Stimulated activated naive CD4-positive, alpha-beta T cell (primary cell): Measurements from ENCODE around the gene ZBED1.
"Not testable (repeated sequence)": the region's sequence is repeated elsewhere in the genome, so short reads cannot be mapped to it uniquely, and the experiment has no call there.

Experiments used
- DNase-seq, 6 experiments: peaks; one replicate each; lab custom pipeline; 2025; lab: John Stamatoyannopoulos, UW

The ZBED1 gene

GRCh38 chrX:2497961-2498780 lies 2.6 kb downstream of the ZBED1 start:
- DNase-seq: no peak

DNA sequence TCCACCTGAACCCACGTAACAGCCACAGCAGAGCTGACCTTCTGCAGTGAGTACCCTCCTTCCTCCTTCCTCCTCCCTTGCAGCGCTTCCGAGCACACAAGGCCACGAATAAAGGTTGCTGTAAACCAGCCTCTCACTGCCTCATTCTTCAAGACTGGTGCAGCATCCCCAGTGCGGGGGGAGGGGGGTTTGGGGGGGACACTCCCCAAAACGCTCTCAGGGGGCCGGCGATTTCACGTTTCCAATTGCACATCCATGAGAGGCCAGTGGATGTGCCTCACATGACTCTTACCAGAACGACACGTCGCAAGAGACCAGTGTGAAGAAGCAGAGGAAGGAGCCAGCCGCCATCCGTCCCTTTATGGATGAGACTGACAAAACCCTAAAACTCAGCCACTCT lies 5.2 kb downstream of the ZBED1 start:
- DNase-seq: no peak

- DNase-seq: no peak
Measured at GRCh38 chrX:2492531-2493218, 8.1 kb downstream of the ZBED1 start.

DNA sequence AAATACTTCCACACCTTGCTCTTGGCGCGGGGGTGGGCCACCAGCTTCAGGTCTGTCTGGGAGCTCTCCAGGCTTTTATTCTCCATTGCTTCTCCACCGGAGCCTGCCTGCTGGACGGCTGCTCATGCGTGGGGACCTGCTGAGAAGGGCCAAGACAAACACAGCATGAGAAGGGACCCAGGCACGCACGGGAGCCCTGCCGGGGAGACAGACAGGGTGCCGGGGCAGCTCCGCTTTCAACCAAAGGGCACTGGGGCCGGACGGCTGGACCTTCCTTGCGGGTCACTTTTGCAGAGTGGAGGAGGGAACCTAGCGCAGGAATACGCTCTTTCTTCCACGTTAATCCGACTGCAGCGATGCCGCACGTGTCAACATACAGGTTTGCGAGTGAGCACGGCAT lies 10.1 kb downstream of the ZBED1 start:
- no peak for DNase-seq

GRCh38 chrX:2489446-2490445 lies 11.0 kb downstream of the ZBED1 start:
- no peak for DNase-seq

DNA sequence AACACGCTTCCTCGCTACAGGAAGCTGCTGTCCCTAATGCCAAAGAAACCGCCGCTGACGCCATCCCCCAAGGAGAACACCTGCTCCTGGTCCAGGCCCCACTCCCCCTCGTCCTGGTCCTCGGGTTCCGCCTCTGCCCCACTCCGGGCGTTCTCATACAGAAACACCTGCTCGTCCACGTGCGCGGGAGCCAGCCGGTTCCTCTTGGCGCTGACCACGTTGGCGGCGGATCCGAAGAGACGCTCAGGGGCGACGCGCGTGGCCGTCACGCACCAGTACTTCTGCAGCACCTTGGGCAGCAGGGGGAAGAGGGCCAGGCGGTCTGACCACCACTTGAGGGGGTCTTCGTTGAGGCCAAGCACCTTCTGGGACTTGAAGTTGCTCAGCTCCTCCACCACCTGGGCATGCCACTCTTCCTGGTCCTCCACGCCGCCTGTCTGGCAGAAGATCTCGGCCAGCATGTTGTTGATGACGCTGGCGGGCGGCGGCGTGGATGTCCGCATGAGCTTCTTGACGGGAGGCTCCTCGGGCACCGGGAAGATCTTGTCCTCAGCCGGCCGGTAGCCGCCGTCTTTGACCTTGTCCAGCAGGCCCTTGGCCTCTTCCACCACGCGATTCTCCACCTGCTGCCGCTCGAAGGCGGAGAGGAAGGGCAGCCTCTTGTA lies 12.0 kb downstream of the ZBED1 start:
- DNase-seq: no peak

- no peak for DNase-seq
Measured at GRCh38 chrX:2487366-2487765, 13.4 kb downstream of the ZBED1 start.

DNA sequence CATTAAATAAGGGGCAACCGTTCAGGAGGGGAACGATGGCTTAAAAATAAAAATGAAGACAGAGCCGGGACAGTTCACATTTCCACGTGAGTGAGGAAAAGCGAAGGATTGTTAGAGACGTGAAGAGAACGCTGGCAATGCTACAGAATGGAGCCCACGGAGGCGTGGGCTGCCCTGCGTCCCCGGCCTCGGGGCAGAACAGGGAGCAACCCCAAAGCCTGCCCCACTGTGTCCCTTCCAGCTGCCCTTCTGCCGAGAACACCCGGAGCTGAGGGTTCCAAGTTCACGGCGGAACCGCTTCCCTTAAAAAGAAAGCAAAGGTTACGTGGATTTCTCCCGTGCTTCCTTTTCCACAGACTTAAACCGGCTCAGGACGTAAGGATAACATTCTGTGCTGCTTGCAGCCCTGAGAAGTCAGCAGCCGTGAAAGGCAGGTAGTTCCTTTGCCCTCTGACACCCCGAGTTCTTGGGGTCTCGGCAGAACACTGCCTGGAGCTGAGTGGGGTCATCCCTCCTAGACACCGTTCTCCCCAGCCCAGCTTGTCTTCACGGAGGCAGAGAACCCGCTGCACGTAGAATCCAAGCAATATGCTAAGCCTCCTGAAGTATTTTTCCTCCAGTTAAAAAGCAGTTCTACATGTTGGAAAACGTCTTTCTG lies 14.2 kb downstream of the ZBED1 start:
- DNase-seq: no peak

GRCh38 chrX:2485789-2486345 lies 14.9 kb downstream of the ZBED1 start:
- no peak for DNase-seq

DNA sequence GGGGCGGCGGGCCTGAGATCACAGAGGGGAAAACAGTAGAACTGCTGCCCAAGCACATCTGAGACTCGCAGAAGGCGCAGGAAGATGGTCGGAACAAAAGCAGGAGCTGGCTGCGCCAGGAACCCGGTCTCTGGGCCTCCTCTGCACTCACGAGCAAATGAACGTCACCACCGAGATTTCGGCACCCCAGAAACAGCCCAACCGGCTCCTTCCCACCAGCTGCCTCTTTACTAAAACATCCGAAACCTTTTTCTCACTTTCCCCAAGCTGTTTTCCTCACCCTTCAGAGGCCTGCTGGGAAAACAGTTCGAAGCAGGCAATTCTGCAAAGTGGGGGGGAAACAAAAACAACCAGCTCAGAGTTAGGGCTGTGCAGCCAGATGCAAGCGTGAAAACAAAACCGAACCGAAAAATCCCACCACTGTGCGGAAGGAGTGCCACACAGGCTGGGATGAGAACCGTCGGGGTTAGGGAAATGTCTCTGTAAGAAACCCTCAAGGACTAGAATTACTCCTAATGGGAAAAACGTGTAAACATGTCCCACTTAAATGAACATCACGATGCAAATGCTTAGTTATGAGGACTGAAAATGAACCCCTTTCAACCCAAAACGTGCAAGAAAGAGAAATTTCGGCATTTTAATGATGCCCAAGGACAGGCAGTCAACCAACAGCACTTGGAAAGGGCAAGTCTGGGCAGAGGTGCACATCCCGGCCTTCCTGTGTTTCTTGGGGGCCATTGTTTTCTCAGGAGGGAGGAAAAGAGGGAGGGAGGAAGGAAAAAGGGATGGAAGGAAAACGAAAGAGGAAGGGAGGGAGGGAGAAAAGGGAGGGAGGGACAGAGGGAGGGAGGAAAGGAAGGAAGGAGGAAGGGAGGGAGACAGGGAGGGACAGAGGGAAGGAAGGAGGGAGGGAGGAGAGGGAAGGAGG lies 15.8 kb downstream of the ZBED1 start:
- no peak for DNase-seq

- no peak for DNase-seq
Measured at GRCh38 chrX:2484256-2484655, 16.5 kb downstream of the ZBED1 start.

DNA sequence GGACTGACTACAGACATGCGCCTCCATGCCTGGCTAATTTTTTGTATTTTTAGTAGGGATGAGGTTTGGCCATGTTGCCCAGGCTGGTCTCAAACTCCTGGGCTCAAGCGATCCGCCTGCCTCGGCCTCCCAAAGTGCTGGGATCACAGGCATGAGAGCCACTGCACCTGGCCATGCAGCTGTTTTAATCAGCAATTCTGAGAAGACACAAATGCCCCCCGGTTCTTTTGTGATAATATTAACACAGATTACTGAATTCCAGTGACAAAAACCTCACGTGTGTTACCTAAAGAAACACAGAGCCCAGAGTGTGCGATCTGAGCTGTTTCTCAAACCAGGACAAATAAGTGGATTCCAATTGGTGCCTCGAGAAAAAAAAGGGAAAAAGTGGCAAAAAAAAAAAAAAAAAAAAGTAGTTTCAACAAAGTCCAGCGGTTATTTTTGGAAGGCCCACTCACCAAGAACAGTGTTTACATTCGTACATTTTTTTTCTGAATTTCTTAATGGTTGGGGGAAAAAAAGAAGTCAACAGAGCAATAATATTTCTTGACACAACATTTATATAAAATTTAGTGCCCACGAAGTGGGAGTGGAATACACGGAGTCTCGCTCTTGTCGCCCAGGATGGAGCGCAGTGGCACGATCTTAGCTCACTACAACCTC lies 17.2 kb downstream of the ZBED1 start:
- DNase-seq: no peak

GRCh38 chrX:2481597-2481996 lies 19.2 kb downstream of the ZBED1 start:
- not testable (repeated sequence) for DNase-seq

DNA sequence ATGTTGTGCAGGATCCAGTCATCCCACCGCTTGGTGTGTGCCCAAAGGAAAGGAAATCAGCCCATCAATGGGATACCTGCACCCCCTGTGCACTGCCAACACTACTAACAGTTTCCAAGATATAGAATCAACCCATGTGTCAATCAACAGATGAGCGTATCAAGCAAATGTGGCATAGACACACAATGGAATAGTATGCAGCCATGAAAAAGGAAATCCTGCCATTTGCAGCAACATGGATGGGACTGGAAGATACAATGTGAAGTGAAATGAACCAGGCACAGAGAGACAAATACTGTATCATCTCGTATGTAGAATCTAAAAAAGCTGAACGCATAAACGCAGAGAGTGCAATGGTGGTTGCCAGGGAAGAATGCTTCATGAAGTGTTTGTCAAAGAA lies 20.8 kb downstream of the ZBED1 start:
- not testable (repeated sequence) for DNase-seq

DNA sequence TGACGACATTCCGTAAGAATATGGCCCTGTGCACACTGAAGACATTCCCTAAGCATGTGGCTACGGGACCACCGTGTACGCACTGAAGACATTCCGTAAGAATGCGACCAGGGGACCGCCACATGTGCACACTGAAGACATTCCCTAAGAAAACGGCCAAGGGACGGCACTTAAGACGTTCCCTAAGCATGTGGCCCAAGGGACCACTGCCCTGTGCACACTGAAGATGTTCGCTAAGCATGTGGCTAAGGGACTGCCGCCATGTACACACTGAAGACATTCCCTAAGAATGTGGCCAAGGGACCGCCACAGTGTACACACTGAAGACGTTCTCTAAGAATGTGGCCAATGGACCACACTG lies 21.4 kb downstream of the ZBED1 start:
- no peak for DNase-seq

DNA sequence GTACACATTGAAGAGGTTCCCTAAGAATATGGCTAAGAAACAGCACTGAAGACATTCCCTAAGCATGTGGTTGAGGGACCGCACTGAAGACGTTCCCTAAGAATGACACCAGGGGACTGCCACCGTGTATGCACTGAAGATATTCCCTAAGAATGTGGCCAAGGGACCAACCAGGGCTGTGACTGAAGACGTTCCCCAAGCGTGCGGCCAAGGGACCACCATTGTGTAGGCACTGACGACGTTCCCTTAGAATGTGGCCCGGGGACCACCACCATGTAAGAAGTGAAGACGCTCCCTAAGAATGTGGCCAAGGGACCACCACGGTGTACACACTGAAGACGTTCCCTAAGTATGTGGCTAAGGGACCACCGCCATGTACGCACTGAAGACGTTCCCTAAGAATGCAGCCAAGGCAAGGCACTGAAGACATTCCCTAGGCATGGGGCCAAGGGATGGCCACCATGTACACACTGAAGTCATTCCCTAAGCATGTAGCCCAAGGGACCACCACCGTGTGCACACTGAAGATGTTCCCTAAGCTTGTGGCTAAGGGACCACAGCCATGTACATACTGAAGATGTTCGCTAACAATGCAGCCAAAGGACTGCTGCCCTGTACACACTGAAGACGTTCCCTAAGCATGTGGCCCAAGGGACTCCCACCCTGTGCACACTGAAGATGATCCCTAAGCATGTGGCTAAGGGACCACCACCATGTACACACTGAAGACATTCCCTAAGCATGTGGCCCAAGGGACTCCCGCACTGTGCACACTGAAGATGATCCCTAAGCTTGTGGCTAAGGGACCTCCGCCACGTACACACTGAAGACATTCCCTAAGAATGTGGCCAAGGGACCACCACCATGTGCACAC lies 22.0 kb downstream of the ZBED1 start:
- no peak for DNase-seq

DNA sequence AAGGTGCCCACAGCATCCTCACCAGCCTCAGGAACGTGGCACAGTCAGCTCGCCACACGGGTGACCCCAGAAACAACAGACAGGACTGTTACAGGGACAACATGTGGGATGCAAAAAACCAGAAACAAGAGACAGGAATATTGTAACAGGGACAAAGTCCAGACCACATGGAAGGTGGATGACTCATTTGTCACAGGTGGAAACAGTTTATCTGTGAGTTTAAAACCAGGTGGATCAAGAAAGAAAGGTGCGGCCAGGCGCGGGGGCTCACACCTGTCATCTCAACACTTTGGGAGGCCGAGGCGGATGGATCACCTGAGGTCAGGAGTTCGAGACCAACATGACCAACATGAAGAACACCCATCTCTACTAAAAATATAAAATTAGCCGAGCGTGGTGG lies 23.5 kb downstream of the ZBED1 start:
- DNase-seq: not testable (repeated sequence)
